GM19463 (cell line): ENCODE measurements around the gene SLC2A8.

Source experiments
- ATAC-seq: cut with Tn5 transposase; IDR thresholded peaks from one replicate; pipeline ENCODE4 v1.9.1; 2021; ENCODE audit warnings: mild to moderate bottlenecking, moderate library complexity; ENCODE audit not compliant: unreplicated experiment

The SLC2A8 gene, protein sequence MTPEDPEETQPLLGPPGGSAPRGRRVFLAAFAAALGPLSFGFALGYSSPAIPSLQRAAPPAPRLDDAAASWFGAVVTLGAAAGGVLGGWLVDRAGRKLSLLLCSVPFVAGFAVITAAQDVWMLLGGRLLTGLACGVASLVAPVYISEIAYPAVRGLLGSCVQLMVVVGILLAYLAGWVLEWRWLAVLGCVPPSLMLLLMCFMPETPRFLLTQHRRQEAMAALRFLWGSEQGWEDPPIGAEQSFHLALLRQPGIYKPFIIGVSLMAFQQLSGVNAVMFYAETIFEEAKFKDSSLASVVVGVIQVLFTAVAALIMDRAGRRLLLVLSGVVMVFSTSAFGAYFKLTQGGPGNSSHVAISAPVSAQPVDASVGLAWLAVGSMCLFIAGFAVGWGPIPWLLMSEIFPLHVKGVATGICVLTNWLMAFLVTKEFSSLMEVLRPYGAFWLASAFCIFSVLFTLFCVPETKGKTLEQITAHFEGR

DNA sequence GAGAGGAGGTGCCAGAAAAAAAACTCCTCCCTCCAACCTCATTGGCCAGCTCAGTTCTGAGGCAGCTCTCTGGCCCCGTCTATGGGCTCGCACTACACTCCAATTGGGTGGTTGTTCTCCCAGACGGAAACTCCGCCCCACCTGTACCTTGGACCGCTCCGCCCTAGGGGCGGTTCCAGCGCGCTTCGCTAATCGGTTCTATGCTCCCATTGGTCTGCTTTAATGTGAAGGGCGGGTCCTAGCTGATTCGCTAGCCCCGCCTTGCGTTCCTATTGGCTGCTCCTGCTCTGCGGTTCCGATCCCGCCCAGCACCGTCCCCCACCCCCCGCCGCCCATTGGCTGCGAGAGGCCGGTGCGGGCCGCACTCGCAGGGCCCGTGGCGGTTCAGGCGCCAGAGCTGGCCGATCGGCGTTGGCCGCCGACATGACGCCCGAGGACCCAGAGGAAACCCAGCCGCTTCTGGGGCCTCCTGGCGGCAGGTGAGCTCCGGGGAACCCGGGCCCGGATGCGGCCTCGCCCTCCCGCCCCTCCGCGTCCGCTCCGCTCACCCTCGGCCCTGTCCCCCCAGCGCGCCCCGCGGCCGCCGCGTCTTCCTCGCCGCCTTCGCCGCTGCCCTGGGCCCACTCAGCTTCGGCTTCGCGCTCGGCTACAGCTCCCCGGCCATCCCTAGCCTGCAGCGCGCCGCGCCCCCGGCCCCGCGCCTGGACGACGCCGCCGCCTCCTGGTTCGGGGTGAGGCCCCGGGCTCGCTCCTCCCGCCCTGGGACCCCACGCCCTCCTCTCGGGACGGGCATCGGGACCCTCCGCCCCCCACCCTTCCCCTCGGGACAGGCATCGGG, at the start of gene SLC2A8:
TSS of gene SLC2A8 (plus strand) at position 362 of the 838 bp plus-strand sequence. CDS start at position 424, 62 bp downstream.
- peak; percentile 95 for ATAC-seq

DNA sequence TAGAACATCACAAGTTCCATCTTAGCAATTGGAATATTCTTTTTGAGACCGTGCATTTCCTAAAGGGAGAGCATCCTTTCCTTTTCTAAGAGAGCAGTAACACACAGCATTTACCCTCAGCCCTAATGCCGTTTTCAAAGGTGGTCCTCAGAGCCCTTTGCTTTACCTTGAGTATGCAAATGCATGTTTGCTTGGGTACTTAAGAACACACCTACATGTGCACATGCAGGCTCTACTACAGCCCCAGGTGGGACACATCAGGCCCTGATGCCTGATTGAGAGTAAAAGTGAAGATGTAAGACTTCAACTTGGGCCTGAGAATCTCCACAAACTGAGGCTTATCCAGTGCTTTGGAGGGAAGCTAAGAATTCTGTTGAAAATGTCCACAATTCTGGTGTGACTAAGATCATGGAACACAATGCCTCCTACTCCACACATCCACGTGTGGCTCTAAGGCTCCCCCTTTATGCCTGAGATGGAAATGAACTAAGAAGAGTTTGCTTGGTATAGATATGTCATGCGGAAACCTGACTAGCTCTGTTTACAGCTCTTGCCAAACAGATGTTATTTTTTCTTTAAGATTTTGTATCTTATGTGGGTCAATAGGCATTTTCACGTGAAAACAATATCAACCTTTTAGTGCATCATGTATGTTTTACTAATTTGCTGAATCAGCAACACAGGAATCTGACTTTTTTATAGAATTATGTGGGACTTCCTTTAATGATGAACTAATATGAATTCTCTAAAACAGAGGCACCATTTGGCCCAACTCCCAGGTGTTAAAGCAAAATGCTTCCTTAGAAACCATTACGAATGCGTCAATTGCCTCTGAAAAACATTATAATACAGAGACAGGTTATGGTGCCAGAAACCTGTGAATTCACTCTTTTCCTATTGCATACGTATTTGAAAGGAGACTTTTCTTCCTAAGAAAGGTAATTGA, 48.9 kb upstream of the SLC2A8 start:
- ATAC-seq: no peak

DNA sequence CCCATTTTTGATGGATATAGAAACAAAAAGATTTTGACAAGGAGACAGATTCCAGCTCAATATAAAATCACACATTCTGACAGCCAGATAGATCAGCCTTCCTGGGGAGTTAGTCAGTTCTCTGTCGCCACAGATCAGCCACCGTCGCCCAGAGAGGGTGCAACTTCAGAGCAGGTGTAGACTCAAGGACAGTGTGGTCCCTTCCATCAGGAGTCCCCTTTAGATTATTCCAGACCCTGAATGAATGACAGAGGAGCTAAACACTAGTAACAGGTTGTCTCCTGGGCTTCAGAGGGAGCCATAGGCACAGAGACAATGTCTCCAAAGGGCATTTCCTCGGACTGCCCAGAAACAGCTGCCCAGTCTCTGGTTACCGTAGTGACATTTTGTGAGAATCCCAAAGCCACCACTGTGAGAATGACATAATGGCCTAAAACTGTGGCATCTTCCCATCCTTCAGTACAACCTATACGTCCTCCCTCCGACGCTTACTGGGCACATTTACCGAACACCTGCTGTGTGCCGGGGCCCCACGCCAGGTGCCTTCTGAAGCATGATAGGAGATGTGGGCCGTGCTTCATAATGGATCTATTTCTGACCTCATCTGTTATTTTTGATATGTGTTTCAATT, 47.4 kb upstream of the SLC2A8 start:
- ATAC-seq: no peak

DNA sequence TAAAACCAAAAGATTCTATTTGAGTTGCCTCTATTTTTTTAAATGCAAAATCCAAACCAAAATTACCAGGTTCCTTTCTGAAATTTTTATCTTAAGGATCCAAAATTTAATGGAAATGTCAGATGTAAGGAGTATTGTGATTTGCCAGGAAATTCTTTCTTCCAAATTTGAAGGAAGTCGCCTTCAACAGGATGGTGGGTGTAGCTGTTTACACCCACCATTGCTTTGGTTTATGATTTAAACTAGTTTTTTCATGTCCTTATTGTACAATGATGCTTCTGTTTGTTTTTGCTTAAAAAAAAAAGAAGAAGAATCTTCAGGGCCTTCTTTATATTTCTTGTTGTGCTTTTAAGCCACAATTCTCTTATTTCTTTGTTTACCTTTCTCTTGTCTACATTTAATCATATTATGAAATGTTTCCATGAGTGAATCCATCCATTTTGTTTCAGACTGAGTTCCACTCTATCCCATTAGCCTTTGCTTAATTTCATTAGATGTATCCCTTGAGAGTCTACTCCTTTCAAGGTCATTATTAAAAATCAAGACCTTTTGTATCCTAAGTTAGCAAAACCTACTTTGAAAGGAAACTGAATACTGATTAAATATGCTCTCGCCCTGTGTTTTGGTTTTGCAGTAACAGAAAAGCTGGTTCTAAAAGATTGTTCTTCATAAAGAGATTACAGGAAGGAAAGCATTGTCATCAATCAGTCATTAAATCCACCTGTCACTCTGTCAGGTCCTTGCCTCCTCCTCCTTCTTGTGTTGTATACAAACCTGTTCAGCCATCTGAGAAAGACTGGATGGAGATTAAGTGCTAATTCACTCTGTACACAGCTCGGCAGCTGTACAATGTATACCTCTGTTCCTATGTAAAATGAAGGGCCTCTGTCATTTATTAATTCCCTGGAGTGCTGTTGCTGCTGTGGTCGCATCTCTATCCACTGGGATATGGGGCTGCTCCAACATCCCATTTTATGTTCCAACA, 45.5 kb upstream of the SLC2A8 start:
- no peak for ATAC-seq

DNA sequence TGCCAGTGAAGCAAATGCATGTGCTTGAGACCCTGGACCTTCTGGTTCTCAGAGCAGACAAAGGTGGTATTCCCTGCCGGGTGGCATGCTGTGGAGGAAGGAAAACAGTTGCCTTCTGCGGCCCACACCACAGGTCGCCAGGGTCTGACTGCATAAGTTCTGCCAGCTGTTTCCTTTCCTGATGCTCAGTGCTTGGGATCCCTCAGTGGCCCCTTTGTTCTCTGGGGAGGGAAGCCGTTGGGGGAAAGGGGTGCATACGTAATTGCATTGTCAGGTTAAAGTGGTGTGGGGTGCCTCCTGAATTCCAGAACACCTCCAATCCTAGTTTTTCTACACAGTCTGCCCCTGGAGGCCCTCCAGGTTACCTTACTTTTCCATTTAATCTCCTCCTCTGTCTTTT, 43.1 kb upstream of the SLC2A8 start:
- no peak for ATAC-seq

DNA sequence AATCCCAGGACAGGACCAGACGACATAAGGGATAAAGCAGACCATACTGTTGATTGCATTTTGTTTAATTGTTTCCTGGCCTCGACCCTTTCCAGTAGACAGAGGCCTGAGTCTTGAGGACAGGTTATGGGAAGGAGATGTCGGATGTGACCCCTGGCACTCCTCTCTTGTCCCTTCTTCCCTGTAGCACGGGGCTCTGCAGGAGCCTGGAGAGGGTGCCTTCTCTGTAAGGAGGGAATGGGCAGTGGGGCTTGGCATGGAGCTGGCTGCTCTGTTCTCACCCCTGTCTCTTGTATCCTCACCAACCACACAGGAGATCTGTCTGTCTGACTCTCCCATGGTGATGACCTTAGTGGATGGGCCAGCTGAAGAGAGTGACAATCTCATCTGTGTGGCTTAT, 40.1 kb upstream of the SLC2A8 start:
- ATAC-seq: no peak

DNA sequence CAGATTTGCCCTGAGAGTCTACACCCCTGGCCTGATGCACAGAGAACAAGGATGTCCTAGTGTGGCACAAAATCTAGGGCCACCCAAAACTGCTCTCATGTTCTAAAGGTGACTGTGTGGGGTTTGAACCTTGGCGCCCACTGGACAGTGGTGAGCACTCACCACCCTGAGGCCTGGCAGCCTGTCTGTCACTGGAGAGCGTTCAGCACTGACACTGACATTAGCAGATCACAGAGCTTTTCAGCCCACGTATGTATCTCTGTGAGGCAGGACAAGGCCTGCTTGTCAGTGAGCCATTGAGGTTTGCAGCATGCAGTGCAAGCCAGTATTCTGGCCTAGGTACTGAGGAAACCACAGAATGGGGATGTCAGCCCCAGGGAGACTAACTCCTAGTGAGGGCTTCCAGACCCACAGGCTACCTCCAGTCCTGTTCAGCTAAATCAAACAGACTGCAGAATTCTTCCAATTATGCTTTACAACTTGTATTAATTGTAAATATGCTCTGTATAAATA, 38.9 kb upstream of the SLC2A8 start:
- ATAC-seq: no peak

DNA sequence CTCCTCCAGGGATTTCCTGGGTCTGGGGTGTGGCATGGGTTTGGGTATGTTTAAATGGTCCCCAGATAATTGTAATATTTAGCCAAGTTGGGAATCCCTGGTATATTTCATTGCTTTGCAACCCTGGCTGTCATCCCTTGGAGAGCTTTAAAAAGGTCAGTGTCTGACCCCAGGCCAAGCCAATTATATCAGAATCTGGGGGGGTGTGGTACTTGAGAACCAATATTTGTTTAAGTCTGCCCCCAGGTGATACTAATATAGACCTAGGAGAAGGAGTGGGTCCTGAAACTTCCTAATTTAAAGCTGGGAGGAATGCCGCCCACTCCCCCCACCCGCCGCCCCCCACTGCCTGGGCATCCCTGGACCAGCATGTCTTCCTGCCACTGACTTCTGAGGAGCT, 38.2 kb upstream of the SLC2A8 start:
- no peak for ATAC-seq

DNA sequence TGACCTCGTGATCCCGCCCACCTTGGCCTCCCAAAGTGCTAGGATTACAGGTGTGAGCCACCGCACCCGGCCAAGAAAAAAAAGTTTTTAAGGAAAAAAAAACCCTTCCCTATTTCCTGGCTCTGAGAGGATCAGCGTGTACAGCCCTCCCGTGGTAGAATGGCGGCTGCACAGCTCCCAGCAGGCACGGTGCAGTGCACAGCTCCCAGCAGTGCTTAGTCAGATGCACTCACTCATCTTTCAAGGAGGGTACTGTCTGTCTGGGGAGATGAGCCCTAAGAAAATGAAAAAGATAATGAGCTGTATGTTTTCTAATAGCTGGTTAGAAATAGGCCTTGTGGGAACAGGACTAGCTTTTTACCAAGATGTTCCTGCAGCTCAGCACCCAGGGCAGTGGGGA, 36.7 kb upstream of the SLC2A8 start:
- no peak for ATAC-seq

DNA sequence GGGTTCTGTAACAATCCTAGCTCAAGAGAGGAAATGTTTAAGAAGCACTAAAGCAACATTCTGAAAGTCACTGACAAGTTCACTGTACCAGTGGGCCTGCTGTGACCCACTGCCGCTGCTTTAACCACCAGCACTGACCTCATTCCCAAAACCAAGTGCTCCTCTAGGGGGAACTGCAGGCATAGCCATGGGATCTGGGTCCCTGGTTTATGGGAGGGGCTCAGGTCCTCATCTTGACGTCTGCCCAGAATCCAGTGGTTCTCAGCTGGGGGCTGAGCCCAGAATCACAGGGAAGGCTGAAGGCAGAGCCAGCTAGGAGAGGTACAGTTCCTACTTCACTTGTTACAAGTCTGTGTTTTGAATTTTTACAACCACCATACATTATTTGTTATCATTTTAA, 36.1 kb upstream of the SLC2A8 start:
- no peak for ATAC-seq

DNA sequence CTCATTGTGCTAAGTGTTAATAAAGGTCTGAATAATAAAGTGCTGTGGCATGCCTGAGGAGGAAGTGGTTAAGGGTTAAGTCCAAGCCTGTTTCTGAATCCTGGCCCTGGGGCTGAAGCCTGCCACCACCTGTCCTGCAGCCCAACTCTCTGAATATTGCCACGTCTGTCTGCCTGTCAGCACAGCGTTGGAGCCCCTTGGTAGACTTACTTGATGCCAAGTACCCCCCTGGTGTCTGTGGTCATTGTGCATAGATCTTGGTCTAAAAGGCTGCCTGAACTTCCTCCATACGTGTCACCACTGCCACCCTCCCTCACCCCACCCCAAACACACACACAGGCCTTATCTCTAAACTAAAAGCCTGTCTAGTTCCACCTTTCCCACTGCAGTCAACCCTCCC, 35.4 kb upstream of the SLC2A8 start:
- ATAC-seq: no peak

DNA sequence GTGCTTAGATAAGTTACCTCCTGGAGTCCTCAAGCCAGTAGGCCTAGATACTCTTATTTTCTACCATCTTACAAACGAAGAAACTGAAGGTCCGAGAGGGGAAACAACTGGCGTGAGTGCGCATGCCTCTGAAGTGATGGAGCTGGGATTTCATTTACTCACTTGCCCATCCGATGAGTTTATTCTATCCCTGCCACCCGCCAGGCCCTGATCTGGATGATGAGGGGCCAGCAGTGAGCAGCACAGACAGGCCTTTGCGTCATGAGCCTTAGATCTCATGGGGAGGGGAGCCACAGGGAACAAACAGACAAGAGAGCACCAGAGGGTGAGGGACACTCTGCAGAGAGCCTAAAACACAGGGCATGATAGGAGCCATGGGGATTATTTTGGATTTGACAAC, 34.1 kb upstream of the SLC2A8 start:
- no peak for ATAC-seq

DNA sequence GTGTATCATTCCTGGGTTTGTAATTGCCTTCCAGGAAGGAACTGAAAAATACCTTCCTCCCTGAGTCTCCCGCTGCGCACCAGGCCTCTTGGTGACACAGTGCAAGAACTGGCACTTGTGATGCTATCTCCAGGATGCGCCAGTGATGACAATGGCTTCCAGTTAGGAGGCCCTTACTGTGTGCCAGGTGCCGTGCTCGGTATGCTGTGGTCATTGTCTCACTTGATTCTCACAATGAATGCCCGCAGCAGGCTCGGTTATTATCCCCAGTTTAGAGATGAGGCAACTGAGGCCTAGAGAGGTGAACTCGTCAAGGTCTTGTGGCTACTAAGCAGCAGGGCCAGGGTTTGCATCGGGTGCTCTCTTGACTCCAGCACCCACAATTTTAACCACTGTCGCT, 31.5 kb upstream of the SLC2A8 start:
- ATAC-seq: no peak

DNA sequence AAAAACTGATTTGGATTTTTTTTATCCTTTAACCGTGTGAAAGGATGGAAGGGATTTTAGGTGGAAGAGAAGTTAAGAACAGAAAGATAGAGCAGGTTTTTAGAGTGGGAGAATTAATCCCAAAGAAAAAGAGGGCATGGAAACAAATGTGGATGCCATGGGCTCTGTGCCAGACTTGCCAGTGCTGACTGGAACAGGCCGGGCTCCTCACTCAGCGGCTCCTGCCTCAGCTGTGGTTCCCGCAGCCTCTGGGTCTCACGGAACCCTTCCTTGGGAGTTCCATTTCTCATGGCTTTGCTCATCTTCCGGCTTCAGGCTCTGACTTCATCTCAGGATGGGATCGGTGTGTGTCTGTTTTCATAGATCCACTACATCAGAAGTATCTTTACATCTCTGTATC, 30.4 kb upstream of the SLC2A8 start:
- ATAC-seq: no peak

DNA sequence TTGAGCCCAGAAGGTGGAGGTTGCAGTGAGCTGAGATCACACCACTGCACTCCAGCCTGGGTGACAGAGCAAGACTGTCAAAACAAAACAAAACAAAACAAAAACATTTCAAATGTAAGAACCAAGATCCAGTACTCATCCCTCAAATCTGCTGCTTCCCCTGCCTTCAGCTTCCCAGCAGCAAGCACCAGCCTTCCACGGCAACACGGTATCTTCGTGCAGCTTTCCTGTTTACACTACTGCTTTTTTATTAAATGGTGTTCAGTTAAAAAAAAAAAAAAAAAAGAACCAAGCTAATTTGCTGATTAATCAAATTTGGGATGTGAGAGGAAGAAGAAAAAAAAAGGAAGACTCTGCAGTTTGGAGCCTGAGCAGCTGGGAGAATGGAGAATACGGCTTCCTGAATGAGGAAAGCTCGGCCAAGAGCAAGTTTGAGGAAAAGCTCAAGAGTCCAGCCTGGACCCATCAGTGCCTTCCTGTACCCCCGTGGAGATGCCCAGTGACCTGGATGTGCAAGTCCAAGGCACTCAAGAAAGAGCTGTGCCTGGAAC, 28.0 kb upstream of the SLC2A8 start:
- ATAC-seq: no peak

DNA sequence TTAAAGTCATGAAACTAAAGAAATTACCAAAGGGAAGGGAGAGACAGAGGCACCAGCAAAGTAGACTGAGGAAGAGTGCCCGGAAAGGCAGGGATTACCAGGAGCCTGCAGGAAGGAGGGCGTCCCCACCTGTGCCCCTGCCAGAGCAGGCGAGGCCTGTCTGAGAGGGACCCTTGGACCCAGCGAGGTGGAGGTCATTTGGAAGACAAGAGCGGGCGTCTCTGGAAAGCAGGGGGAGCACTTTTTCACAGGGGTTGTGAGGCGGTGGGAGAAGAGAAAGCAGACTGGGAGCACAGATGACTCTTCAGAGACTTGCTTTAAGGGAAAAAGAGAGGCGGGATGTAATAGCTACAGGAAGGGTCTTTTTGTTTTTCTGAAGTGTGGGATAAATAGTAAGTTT, 27.5 kb upstream of the SLC2A8 start:
- ATAC-seq: no peak

DNA sequence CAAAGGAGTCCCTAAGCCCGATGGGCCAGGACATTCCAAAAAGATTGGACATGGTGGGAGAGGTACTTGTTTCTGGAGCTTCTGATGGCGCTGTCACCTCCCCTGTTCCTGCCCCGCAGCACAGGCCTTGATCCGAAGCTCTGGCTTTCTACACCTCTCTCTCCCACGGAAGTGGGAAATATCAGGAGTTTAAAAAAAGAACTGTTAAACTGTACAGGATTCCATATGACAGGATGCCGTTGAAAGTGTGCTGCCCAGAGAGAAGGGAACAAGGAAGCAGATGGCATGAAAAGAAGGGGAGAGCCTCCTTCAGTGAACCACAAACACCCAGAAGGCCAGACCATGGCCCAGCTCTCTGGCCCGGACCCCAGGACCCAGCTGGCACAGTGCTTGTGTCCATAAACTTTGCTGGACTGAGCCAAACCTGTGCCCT, 26.8 kb upstream of the SLC2A8 start:
- no peak for ATAC-seq
